NCI-H460 (cell line): Measurements from ENCODE around the gene BTG2. TPM values are rescaled to one million over a fixed set of nuclear protein-coding genes. Genes with fewer than 3 reads are reported as not detected.
"Not testable (repeated sequence)": the region's sequence is repeated elsewhere in the genome, so short reads cannot be mapped to it uniquely, and the experiment has no call there.

Experiments used
- DNase-seq: peaks from one replicate; pipeline ENCODE4 v3.0.0-alpha.2; 2016; ENCODE audit warnings: low read depth; ENCODE audit errors: extremely low read depth
- total RNA-seq: library from RNA; depleted of rRNA; stranded (reverse); fragments of >200 nt; shearing (Covaris generic); gene quantifications from 2 replicates; pipeline ENCODE4 v1.2.3, GENCODE V29; 2014

Gene BTG2
- total RNA-seq, 1 experiment from 2014 or later: 19.6 TPM

DNA sequence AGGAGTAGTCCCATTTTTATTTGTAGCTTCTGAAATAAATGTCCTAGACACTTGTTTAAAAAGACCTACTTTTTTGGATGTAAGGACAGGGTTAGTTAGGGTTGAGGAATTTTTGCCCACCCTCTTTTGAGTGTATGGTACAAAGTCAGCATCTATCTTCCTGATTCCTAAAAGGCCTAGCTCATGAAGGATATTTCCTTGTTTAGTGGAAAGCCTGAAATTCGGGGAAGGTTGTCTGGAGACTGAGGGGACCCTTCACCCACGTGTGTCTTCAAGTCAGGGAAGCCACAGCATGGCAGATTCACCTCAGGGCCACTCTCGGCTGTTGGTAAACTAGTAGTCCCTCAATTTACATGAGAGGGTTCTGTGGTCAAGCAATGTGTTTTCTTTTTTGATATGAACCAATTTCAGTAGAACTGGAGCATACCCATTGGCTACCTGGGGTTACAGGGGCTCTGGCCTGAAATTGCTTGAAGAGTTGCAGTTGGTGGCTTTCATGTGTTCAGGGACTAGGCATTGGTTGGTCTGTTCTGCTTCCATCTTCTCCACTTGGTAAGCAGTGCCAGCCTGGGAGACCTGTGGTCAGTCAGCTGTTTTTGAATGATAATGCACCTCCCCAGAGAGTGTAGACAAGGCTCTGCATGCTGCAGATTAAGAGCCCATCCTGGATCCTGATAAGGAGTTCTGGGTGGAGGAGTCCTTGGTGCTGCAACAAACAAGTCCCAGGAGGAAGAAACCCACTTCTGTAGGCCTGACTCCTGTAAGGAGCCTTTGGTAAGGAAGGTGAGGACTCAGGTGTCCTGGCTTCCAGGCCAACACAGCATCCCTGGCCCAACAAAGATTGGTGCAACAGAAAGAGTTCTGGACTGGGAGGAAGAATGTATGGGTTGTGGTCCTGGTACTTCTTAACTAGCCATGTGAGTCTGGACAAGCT is 6.3 kb downstream of the BTG2 start:
- no peak for DNase-seq

DNA sequence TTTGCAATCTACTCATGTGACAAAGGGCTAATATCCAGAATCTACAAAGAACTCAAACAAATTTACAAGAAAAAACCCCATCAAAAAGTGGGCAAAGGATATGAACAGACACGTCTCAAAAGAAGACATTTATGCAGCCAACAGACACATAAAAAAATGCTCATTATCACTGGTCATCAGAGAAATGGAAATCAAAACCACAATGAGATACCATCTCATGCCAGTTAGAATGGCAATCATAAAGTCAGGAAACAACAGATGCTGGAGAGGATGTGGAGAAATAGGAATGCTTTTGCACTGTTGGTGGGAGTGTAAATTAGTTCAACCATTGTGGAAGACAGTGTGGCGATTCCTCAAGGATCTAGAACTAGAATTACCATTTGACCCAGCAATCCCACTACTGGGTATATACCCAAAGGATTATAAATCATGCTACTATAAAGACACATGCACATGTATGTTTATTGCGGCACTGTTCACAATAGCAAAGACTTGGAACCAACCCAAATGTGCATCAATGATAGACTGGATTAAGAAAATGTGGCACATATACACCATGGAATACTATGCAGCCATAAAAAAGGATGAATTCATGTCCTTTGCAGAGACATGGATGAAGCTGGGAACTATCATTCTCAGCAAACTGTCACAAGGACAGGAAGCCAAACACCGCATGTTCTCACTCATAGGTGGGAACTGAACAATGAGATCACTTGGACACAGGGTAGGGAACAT is 8.9 kb downstream of the BTG2 start:
- not testable (repeated sequence) for DNase-seq

- no peak for DNase-seq
These were observed 11.3 kb downstream of the BTG2 start for GRCh38 chr1:203316626-203317093.

- no peak for DNase-seq
These were observed 12.3 kb downstream of the BTG2 start for GRCh38 chr1:203317429-203318228.

- DNase-seq: no peak
These were observed 12.9 kb downstream of the BTG2 start for GRCh38 chr1:203318229-203318517.

DNA sequence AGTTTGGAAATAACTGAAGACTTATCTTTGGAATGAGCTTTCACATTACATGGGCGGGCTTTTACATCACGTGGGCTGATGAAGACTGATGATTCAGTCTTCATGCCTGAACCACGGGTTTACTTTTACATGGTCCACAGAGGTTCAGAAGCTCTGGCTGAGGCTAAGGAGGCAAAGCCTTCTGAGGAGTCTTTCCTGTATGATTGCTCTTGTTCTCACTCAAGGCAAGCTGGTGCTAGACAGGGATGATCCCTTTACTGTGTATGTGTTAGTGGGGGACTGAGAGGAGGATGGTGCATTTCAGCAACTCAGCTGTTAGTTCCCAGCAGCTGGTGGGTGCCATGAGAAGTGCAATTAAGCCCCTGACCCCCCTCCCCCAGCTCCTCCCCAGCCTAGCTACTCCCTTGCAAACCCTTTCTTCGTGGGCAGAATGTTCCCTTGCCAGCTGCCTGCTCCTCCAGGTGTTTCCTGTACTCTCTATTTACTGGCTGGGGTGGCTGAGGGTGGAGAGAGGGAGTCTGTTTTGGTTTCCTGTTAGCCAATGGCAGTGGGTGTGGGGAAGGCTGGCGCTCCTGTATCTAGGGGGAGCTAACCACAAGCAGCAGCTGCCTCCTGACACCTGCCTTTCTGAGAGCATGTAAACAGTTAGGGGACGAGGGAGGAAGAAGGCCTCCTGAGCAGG is 15.4 kb downstream of the BTG2 start:
- DNase-seq: no peak

- DNase-seq: no peak
These were observed 16.1 kb downstream of the BTG2 start for GRCh38 chr1:203321273-203322052.

GRCh38 chr1:203322500-203323179 is 17.3 kb downstream of the BTG2 start:
- DNase-seq: no peak

DNA sequence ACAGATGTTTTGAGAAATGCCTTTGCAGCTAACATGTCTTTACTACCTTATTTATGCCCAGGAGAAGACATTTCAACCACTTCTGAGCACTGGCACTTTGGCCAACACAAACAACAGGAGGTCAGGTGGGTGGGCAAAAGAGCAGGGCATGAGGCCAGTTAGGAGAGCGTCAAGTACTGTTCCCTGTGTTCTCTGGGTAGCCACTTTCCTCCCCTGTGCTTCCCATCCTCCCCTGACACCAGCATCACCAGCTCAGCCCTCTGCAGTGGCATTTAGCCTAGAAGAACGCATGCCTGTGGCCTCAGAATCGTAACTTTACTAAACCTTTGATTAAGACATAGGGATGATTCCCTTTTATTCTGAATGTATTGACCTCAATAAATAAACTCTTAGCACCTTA is 18.3 kb downstream of the BTG2 start:
- DNase-seq: no peak

DNA sequence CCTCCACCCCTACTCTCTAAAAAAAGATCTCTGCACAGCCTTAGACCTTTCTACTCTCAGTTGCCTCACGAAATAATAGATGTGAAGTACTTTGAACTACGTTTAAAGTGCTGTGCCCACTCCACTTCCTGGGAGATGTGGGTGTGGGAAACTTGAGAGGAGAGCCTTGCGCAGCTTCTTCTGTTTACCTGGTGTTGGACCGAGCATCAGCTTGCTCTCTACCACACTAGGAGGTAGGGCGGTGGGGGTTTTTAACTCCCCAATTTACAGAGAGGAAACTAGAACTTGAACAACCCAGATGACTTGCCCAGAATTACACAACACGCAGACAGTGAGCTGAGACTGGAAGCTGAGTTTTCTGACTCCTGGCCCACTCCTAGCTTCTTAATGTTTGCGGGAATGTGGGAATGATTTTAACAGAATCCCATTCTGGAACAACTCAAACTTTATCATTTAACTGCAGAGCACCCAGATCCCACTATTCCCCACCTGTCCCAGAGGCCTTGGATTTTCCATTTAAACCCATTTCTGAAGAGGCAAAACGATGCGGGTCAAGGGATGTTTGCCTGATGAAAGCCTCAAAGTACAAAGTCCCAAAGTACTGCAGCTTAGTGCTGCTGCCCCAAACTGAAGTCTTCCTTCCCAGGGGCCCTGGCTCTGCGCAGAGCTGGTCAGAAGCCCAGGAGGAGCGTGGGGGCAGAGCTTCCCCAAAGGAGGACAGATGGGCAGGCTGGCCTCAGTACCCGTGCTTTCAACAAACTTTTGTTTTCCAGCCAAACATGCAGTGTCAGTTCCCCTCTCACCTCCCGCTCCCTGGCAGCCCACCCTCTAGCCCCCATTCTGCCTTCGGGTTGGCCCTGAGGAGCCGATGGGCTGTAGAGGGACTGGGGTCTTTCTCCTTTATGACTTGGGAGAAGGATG is 19.0 kb downstream of the BTG2 start:
- DNase-seq: no peak

DNA sequence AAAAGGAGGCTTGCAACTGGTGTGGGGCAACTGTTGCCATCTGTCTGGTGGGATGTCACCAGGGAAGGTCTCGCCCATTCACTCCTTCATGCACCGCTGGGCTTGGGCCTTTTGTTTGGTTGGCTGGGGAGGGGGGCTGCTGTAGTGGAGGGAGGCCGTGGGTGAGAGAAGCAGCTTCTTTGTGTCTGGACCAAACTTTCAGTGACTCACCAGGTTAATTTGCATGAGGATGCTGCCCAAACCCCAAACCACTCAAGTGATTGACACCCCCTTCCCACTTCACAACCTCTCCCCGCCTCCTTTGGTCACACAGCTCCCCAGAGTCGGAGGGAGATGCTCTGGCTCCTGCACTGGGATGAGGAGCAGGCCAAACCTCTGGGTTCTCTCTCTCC is 19.7 kb downstream of the BTG2 start:
- DNase-seq: no peak

- no peak for DNase-seq
These were observed 20.2 kb downstream of the BTG2 start for GRCh38 chr1:203325418-203326091.

DNA sequence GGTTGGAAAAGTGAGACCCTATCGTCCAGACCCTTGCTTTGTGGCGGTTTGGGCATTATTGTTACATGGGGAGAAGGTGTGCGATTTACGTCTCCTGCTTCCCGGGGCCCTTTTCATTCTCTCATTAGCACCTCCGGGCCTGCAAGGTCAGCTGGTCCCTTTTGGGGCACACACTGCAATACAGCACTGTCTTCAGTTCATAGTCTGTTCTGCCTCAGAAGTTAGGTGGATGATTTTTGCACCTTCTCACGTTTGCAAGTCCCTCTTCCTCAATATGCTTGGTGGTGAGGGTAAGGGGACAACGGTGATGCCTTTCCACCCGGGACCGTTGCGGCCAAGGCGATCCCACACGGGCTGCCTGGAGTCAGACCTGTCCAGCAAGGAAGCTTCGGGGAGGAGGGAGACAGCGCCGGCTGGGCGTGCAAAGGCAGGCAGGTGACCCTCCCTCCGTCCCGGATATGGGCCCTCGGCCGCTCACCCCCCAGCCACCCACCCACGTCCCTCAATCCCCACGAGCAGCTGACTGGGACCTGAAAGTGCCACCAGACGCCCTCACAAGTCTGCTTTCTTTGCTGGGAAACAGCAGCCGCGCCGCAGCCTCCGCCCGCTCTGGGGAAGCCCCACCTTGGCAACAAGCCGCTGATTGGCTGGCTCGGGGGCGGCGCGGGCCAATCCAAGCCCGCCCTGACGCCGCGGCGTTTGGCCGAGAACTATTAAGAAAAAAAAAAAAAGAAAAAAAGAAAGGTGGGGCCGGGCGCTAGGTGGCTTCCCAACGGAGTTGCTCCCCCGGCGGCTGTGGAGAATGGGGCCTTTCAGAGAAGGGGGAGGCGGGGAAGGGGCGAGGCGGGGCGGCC is 21.7 kb downstream of the BTG2 start:
- DNase-seq: peak; percentile 85

GRCh38 chr1:203327684-203328457 is 22.6 kb downstream of the BTG2 start:
- DNase-seq: peak; percentile 61

GRCh38 chr1:203328714-203329122 is 23.4 kb downstream of the BTG2 start:
- DNase-seq: no peak

GRCh38 chr1:203331224-203331623 is 25.9 kb downstream of the BTG2 start:
- no peak for DNase-seq
